ENCODE data around the gene STARD5. TPM values are rescaled to one million over a fixed set of nuclear protein-coding genes. Genes with fewer than 3 reads are reported as not detected.

Gene STARD5
- total and polyA plus RNA-seq, 4 donors, result 1.1 to 47.0 (median 35.7) TPM

DNA sequence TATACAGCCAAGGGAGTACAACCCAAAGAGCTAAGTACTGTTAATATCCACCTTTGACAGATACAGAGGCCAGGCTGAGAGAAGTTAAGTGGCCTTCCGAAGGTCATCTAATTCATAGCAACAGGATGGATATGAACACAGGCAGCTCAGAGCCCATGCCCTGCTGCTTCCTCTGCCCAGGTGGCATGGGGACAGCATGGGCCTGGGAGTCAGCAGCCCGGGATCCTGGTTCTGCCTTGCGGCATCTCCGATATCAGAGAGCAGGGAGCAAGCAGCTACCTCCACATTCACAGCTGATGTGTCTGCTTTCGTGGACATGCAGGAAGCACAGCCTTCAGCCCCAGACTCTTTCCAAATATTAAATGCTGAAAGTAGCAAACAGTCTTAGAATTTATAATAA lies 55.6 kb downstream of the STARD5 start (continued):
- TF ChIP-seq, protein P1, sequence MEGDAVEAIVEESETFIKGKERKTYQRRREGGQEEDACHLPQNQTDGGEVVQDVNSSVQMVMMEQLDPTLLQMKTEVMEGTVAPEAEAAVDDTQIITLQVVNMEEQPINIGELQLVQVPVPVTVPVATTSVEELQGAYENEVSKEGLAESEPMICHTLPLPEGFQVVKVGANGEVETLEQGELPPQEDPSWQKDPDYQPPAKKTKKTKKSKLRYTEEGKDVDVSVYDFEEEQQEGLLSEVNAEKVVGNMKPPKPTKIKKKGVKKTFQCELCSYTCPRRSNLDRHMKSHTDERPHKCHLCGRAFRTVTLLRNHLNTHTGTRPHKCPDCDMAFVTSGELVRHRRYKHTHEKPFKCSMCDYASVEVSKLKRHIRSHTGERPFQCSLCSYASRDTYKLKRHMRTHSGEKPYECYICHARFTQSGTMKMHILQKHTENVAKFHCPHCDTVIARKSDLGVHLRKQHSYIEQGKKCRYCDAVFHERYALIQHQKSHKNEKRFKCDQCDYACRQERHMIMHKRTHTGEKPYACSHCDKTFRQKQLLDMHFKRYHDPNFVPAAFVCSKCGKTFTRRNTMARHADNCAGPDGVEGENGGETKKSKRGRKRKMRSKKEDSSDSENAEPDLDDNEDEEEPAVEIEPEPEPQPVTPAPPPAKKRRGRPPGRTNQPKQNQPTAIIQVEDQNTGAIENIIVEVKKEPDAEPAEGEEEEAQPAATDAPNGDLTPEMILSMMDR (IDR thresholded peaks at IDR 0.05; ENCODE audit: low read depth, low read length, missing input control), result no peak
- no peak for TF ChIP-seq SP1 (IDR thresholded peaks at IDR 0.05)
- TF ChIP-seq, protein P2, sequence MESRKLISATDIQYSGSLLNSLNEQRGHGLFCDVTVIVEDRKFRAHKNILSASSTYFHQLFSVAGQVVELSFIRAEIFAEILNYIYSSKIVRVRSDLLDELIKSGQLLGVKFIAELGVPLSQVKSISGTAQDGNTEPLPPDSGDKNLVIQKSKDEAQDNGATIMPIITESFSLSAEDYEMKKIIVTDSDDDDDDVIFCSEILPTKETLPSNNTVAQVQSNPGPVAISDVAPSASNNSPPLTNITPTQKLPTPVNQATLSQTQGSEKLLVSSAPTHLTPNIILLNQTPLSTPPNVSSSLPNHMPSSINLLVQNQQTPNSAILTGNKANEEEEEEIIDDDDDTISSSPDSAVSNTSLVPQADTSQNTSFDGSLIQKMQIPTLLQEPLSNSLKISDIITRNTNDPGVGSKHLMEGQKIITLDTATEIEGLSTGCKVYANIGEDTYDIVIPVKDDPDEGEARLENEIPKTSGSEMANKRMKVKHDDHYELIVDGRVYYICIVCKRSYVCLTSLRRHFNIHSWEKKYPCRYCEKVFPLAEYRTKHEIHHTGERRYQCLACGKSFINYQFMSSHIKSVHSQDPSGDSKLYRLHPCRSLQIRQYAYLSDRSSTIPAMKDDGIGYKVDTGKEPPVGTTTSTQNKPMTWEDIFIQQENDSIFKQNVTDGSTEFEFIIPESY (IDR thresholded peaks at IDR 0.05), result no peak
- no peak for TF ChIP-seq EGR1 (IDR thresholded peaks at IDR 0.05; ENCODE audit: low read depth in 2 of 2)

DNA sequence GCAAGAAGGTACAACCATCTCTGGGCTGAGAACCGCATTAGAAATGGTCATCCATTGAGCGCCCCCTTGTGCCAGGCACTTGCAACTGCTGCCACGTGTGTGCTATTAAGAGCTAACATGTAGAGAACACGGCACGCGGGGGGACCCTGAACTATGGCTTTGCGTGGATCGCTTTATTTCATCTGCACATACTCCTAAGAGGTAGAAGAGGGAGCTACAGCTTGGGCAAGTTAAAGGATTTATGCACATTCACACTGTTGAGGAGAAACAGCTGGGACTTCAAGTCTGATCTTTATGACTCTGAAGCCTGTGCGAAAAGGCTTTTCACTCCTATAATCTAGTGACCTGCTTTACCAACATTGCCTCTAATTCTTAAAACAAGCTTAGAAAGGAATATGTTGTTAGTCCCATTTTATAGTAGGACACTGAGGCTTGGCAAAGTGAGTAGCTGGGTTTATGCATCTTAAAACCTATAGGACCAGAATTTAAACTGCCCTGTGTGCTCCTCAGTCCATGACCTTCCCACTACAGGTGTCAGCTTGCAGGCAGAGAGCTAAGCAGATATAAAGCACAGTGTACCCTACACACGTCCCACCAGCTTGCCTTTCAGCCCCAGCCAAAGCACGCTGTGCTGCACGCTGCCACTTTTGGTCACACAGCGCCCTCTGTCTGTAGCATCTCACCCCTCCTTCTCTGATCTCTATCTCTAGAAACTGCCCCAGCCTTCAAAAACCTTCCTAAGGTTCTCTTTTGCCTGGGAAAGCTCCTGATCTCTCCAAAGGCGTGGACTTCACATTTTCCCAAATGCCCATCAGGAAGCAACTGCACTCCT lies 57.8 kb downstream of the STARD5 start:
- H3K27me3 ChIP-seq (ENCODE audit: control insufficient read depth in 4 of 4, insufficient read depth in 4 of 4, low read length in 3 of 4), result no peaks in the 10 kb centered on the region
- peak; percentile 85 to 92 for TF ChIP-seq RAD21 (IDR thresholded peaks at IDR 0.05)
- TF ChIP-seq, protein P1 (IDR thresholded peaks at IDR 0.05; ENCODE audit: low read depth, low read length, missing input control), result peak; percentile 89
- no peak for TF ChIP-seq TAF1 (conservative IDR thresholded peaks at IDR 0.05)
- TF ChIP-seq, protein P3, sequence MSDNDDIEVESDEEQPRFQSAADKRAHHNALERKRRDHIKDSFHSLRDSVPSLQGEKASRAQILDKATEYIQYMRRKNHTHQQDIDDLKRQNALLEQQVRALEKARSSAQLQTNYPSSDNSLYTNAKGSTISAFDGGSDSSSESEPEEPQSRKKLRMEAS (IDR thresholded peaks at IDR 0.05), result peak; percentile 80
- TF ChIP-seq HNF4A (conservative IDR thresholded peaks at IDR 0.05), result no peak
- TF ChIP-seq, protein P4, sequence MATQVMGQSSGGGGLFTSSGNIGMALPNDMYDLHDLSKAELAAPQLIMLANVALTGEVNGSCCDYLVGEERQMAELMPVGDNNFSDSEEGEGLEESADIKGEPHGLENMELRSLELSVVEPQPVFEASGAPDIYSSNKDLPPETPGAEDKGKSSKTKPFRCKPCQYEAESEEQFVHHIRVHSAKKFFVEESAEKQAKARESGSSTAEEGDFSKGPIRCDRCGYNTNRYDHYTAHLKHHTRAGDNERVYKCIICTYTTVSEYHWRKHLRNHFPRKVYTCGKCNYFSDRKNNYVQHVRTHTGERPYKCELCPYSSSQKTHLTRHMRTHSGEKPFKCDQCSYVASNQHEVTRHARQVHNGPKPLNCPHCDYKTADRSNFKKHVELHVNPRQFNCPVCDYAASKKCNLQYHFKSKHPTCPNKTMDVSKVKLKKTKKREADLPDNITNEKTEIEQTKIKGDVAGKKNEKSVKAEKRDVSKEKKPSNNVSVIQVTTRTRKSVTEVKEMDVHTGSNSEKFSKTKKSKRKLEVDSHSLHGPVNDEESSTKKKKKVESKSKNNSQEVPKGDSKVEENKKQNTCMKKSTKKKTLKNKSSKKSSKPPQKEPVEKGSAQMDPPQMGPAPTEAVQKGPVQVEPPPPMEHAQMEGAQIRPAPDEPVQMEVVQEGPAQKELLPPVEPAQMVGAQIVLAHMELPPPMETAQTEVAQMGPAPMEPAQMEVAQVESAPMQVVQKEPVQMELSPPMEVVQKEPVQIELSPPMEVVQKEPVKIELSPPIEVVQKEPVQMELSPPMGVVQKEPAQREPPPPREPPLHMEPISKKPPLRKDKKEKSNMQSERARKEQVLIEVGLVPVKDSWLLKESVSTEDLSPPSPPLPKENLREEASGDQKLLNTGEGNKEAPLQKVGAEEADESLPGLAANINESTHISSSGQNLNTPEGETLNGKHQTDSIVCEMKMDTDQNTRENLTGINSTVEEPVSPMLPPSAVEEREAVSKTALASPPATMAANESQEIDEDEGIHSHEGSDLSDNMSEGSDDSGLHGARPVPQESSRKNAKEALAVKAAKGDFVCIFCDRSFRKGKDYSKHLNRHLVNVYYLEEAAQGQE (IDR thresholded peaks at IDR 0.05), result peak; percentile 15
- TF ChIP-seq YY1 (IDR thresholded peaks at IDR 0.05), result peak; percentile 37
- TF ChIP-seq JUND (IDR thresholded peaks at IDR 0.05), result no peak
- 3% methylated on average over 14 of the region's 14 CpGs for WGBS
- H3K27ac ChIP-seq (ENCODE audit: low read depth in 1 of 2, low read length in 2 of 2), result peak overlapping the region in 1 of 2 donors; percentile 22
- H3K4me3 ChIP-seq (ENCODE audit: low read depth in 1 of 3, low read length in 3 of 3), result peak overlapping the region; percentile 35 to 51 (median 39)
- peaks cover 0 to 1% (median 0%) of the 10 kb centered on the region in 4 donors for H3K36me3 ChIP-seq (ENCODE audit: control insufficient read depth in 4 of 4, insufficient read depth in 3 of 4, low read depth in 1 of 4, low read length in 3 of 4)
- H3K9me3 ChIP-seq (ENCODE audit: control insufficient read depth in 4 of 4, low read length in 3 of 4), result no peaks in the 10 kb centered on the region
- peak; percentile 82 for DNase-seq (ENCODE audit: low spot score)
- H3K4me1 ChIP-seq (ENCODE audit: control insufficient read depth in 4 of 4, insufficient read depth in 4 of 4, low read length in 3 of 4), result peaks cover 0 to 18% (median 14%) of the 10 kb centered on the region in 4 donors
- H3K9ac ChIP-seq (ENCODE audit: low read depth in 1 of 2, low read length in 2 of 2), result peak overlapping the region in 1 of 2 donors; percentile 43
